Measurements from ENCODE around the gene EHMT1.

GRCh38 chr9:137786511-137786920, 167.7 kb downstream of the EHMT1 start:
- TF ChIP-seq SP1 (IDR thresholded peaks at IDR 0.05) (no peak), ARNT (IDR thresholded peaks at IDR 0.05) (no peak), TARDBP (IDR thresholded peaks at IDR 0.05) (no peak), FOXA1 (IDR thresholded peaks at IDR 0.05) (no peak), ZNF384 (IDR thresholded peaks at IDR 0.05) (no peak), BHLHE40 (IDR thresholded peaks at IDR 0.05; ENCODE audit: borderline replicate concordance) (no peak), HDGF (IDR thresholded peaks at IDR 0.05; ENCODE audit: borderline replicate concordance) (no peak), FOXK2 (IDR thresholded peaks at IDR 0.05) (no peak), LEF1 (IDR thresholded peaks at IDR 0.05; ENCODE audit: borderline replicate concordance) (no peak), FOXM1 (IDR thresholded peaks at IDR 0.05; ENCODE audit: borderline replicate concordance) (no peak), NFRKB (IDR thresholded peaks at IDR 0.05) (no peak), SUZ12 (IDR thresholded peaks at IDR 0.05) (no peak), ELF4 (IDR thresholded peaks at IDR 0.05) (no peak), L3MBTL2 (conservative IDR thresholded peaks at IDR 0.05) (no peak)

Measured in HEK293T (cell line).